Activated naive CD4-positive, alpha-beta T cell treated with anti-CD3 and anti-CD28 coated beads for 36 hours (primary cell): Measurements from ENCODE around the gene CS. TPM values are rescaled to one million over a fixed set of nuclear protein-coding genes. Genes with fewer than 3 reads are reported as not detected.
A peak's percentile ranks its signal among the peaks of the same experiment; 100 is the strongest.

Experiments used
- CTCF ChIA-PET: fragments of 350-600 bp; sonication (Branson Sonifier 250); formaldehyde crosslinking; loops from one replicate; lab custom pipeline; 2021; ENCODE audit warnings: antibody characterized with exemption; lab: Charles Lee
- DNase-seq: peaks from one replicate; pipeline ENCODE4 v3.0.0-alpha.2; 2020
- H3K27ac Mint-ChIP-seq: one replicate; pipeline ENCODE4 v1.8.0; 2021; ENCODE audit warnings: mild to moderate bottlenecking, mixed read lengths
- H3K27me3 Mint-ChIP-seq: one replicate; pipeline ENCODE4 v1.8.0; 2021; ENCODE audit warnings: low read depth, mixed read lengths
- H3K36me3 Mint-ChIP-seq: one replicate; pipeline ENCODE4 v1.8.0; 2021; ENCODE audit warnings: low read depth, mixed read lengths
- H3K4me1 Mint-ChIP-seq: one replicate; pipeline ENCODE4 v1.8.0; 2021; ENCODE audit warnings: low read depth, mixed read lengths
- H3K4me3 Mint-ChIP-seq: one replicate; pipeline ENCODE4 v1.8.0; 2021; ENCODE audit warnings: mild to moderate bottlenecking, moderate library complexity, mixed read lengths
- H3K9me3 Mint-ChIP-seq: one replicate; pipeline ENCODE4 v1.8.0; 2021; ENCODE audit warnings: mixed read lengths
- intact Hi-C: fragments of 100-400 bp; cut with micrococcal nuclease; formaldehyde crosslinking; loops from one replicate; pipeline ENCODE4 v1.15.1; 2023
- total RNA-seq, 2 experiments: library from RNA; stranded (reverse); gene quantifications; one replicate each; pipeline ENCODE4 v1.2.3, GENCODE V29; 2021

CS gene
- total RNA-seq, 2 experiments from 2014 or later, result 330 to 336 TPM

DNA sequence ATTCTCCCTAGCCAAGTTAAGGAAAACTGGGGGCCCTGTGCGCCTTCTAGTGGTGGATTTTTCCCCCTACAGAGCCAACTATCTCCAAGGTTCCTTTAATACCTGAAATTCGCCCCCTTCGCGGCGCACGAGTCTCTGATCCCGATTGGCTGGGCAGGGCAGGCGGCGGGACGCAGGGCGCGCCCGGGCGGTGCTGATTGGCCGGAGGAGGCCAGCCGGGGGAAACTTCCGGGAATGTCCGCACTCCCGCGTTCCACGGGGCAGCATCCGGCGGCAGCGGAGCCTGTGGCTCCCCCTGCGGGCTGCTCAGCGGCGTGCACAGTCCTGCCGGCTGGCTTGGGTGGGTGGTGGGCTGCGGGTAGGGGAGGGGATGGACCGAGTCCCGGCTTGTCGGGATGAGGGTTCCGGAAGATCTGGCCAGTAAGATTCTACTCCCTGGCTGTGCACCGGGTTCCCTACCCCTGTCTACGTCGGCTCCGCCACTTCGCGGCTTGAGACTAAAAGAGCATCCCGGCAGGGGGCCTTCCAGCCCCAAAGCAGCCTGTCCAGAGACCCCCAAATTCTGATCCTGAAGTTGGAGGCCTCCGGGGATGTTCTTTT, 75.9 kb downstream of the CS start, which contains the start of gene NABP2:
NABP2 (plus strand) TSS at position 241 of the 600 bp plus-strand sequence. CDS start 515 bp downstream, outside the sequence.
- Mint-ChIP-seq H3K36me3 (peaks cover 12% of the 10 kb centered on the region), H3K4me1 (peaks cover 37% of the 10 kb centered on the region), H3K27ac (peak within 1 kb of the TSS; percentile 93), H3K27me3 (no peaks in the 10 kb centered on the region), H3K9me3 (no peaks in the 10 kb centered on the region), H3K4me3 (peak within 1 kb of the TSS; percentile 99)
- peak; percentile 97 for DNase-seq
- intact Hi-C loops, result loop anchor here (1.0 to 5.0 kb wide), 17 partner anchors 17 to 501 kb away; partner anchors contain the start of genes ANKRD52, CS, IL23A and MYL6B
- CTCF ChIA-PET, result interaction anchor here (0.6 to 1.4 kb wide), 2 partner anchors 22 to 395 kb away, joined by 3 read pairs; no protein-coding TSS in a partner anchor

GRCh38 chr12:56223571-56224101, 76.5 kb downstream of the CS start:
- Mint-ChIP-seq H3K4me1 (peaks cover 37% of the 10 kb centered on the region), H3K9me3 (no peaks in the 10 kb centered on the region), H3K36me3 (peaks cover 12% of the 10 kb centered on the region), H3K27ac (peak overlapping the region; percentile 93), H3K27me3 (no peaks in the 10 kb centered on the region), H3K4me3 (peak overlapping the region; percentile 99)
- intact Hi-C loops, result loop anchor here (1.0 to 5.0 kb wide), 17 partner anchors 17 to 502 kb away; partner anchors contain the start of genes ANKRD52, CS, IL23A and MYL6B
- CTCF ChIA-PET, result interaction anchor here (0.6 to 3.9 kb wide), 6 partner anchors 17 to 395 kb away, joined by 3 to 40 read pairs (median 20); partner anchors contain the start of genes ESYT1 and ZC3H10
- DNase-seq, result no peak

GRCh38 chr12:56222531-56222895, 77.6 kb downstream of the CS start:
- H3K27ac Mint-ChIP-seq, result peak overlapping the region; percentile 93
- intact Hi-C loops, result loop anchor here (1.0 to 5.0 kb wide), 4 partner anchors 112 to 465 kb away; partner anchors contain the start of genes PTGES3 and PYM1
- H3K4me3 Mint-ChIP-seq, result peak overlapping the region; percentile 99
- CTCF ChIA-PET, result interaction anchor here (0.6 to 3.9 kb wide), 20 partner anchors 11 to 281 kb away, joined by 3 to 40 read pairs (median 6); partner anchors contain the start of genes ANKRD52, ESYT1, SMARCC2 and ZC3H10
- no peak for DNase-seq
- H3K27me3 Mint-ChIP-seq, result no peaks in the 10 kb centered on the region
- H3K9me3 Mint-ChIP-seq, result no peaks in the 10 kb centered on the region
- H3K4me1 Mint-ChIP-seq, result peaks cover 37% of the 10 kb centered on the region
- peaks cover 12% of the 10 kb centered on the region for H3K36me3 Mint-ChIP-seq

- CTCF ChIA-PET, result interaction anchor here (0.6 to 3.9 kb wide), 24 partner anchors 11 to 282 kb away, joined by 3 to 40 read pairs (median 4); partner anchors contain the start of genes ANKRD52, ESYT1, SMARCC2 and ZC3H10
- H3K9me3 Mint-ChIP-seq, result no peaks in the 10 kb centered on the region
- H3K36me3 Mint-ChIP-seq, result peaks cover 7% of the 10 kb centered on the region
- peak; percentile 95 for DNase-seq
- peak within 1 kb of the TSS; percentile 99 for H3K4me3 Mint-ChIP-seq
- H3K4me1 Mint-ChIP-seq, result peaks cover 37% of the 10 kb centered on the region
- H3K27me3 Mint-ChIP-seq, result no peaks in the 10 kb centered on the region
- peak within 1 kb of the TSS; percentile 93 for H3K27ac Mint-ChIP-seq
- intact Hi-C loops, result loop anchor here (1.0 to 5.0 kb wide), 4 partner anchors 112 to 465 kb away; partner anchors contain the start of genes PTGES3 and PYM1
These were observed 78.2 kb downstream of the CS start, which contains the start of gene RNF41 for GRCh38 chr12:56221757-56222530. Gene RNF41, minus strand, starts transcription at chr12:56221922. Its CDS starts 7,875 bp downstream, at chr12:56214047.

Other genes with a start within 250 kb of the CS start
- 1 to 10 TPM; 1.0 to 1.9 TPM for gene ERBB3, start 220.2 kb downstream of the CS start, total RNA-seq
- gene PA2G4, start 195.8 kb downstream of the CS start, total RNA-seq, result 100 to 1,000 TPM; 398 to 411 TPM
- 1,000 to 10,000 TPM; 5,971 to 6,299 TPM for gene RPL41, start 183.7 kb downstream of the CS start, total RNA-seq
- gene ZC3H10, start 182.1 kb downstream of the CS start, total RNA-seq, result 1 to 10 TPM; 6.4 to 6.6 TPM
- gene ESYT1, start 172.1 kb downstream of the CS start, total RNA-seq, result 10 to 100 TPM; 87.4 to 88.9 TPM
- gene MYL6B, start 147.7 kb downstream of the CS start, total RNA-seq, result 10 to 100 TPM; 49.2 to 57.5 TPM
- gene MYL6, start 142.0 kb downstream of the CS start, total RNA-seq, result 100 to 1,000 TPM; 841 to 868 TPM
- 10 to 100 TPM; 75.8 to 79.0 TPM for gene SMARCC2, start 110.8 kb downstream of the CS start, total RNA-seq
- gene RNF41, start 78.4 kb downstream of the CS start, total RNA-seq, result 10 to 100 TPM; 26.0 TPM
- gene NABP2, start 76.0 kb downstream of the CS start, total RNA-seq, result 10 to 100 TPM; 57.4 to 59.0 TPM
- gene SLC39A5, start 70.3 kb downstream of the CS start, total RNA-seq, result 1 to 10 TPM in 1 of 2 experiments, under 1 TPM in 1; 0.98 to 1.8 TPM
- 10 to 100 TPM; 23.6 to 25.6 TPM for gene ANKRD52, start 41.9 kb downstream of the CS start, total RNA-seq
- gene COQ10A, start 33.4 kb downstream of the CS start, total RNA-seq, result 1 to 10 TPM; 3.5 to 6.1 TPM
- gene CNPY2, start 15.7 kb upstream of the CS start, total RNA-seq, result 10 to 100 TPM; 47.5 to 57.3 TPM
- 10 to 100 TPM; 82.7 to 85.4 TPM for gene PAN2, start 33.7 kb upstream of the CS start, total RNA-seq
- gene IL23A, start 38.6 kb upstream of the CS start, total RNA-seq, result 10 to 100 TPM in 1 of 2 experiments, 1 to 10 TPM in 1; 9.0 to 12.6 TPM
- 100 to 1,000 TPM; 109 to 119 TPM for gene STAT2, start 59.8 kb upstream of the CS start, total RNA-seq
- not detected for gene APOF, start 62.5 kb upstream of the CS start, total RNA-seq
- 10 to 100 TPM; 69.9 to 70.8 TPM for gene TIMELESS, start 149.1 kb upstream of the CS start, total RNA-seq
- not detected for gene MIP, start 154.3 kb upstream of the CS start, total RNA-seq
- 1 to 10 TPM; 2.2 TPM for gene SPRYD4, start 168.2 kb upstream of the CS start, total RNA-seq
- 1 to 10 TPM; 4.6 to 5.5 TPM for gene GLS2, start 187.8 kb upstream of the CS start, total RNA-seq
- gene RBMS2, start 221.5 kb upstream of the CS start, total RNA-seq, result 1 to 10 TPM; 2.5 to 5.1 TPM